Stimulated activated naive CD8-positive, alpha-beta T cell treated with anti-CD3 and anti-CD28 coated beads, Interleukin-15, amount 100 ng/mL, for 72 hours (primary cell): ENCODE data around the gene RIC3.

Source experiments
- ATAC-seq: fragments of 150-1000 bp; cut with Tn5 transposase; 2 replicates; pipeline ENCODE4 v1.10.0; 2021; ENCODE audit warnings: mild to moderate bottlenecking, moderate library complexity
- DNase-seq, 2 donors: peaks; one replicate each; pipeline ENCODE4 v3.0.0; 2021 to 2022
- H3K27ac Mint-ChIP-seq, 2 donors: one replicate each; pipeline ENCODE4 v1.8.0; 2022; ENCODE audit warnings: mild to moderate bottlenecking in 2 of 2, mixed read lengths in 2 of 2, moderate library complexity in 2 of 2
- H3K27me3 Mint-ChIP-seq: one replicate; pipeline ENCODE4 v1.8.0; 2022; ENCODE audit warnings: mixed read lengths
- H3K4me1 Mint-ChIP-seq: one replicate; pipeline ENCODE4 v1.8.0; 2022; ENCODE audit warnings: mild to moderate bottlenecking, mixed read lengths
- H3K4me3 Mint-ChIP-seq, 2 donors: one replicate each; pipeline ENCODE4 v1.8.0; 2022; ENCODE audit warnings: mild to moderate bottlenecking in 2 of 2, mixed read lengths in 2 of 2, moderate library complexity in 1 of 2
- H3K9me3 Mint-ChIP-seq, 2 donors: one replicate each; pipeline ENCODE4 v1.8.0; 2022; ENCODE audit warnings: mixed read lengths in 2 of 2

Gene RIC3

DNA sequence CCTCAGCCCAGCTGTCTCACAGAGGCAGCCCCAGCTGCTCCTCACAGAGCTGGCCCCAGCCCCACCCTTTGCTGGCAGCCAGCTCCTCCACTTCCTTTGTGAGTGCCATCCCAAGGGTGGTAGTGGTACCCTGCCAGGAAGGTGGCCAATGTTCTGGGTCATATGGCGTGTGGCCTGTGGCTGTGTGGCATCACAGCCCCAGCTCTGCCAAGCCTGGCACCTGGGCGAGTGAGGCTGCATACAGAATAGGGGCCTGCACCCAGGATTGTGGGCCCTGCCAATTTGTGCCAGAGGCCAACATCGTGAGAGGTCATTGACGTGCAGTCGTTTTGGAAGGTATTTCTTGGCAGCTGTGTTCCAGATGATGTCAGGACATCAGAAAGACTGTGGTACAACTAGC is 77.1 kb downstream of the RIC3 start:
- H3K9me3 Mint-ChIP-seq: no peaks in the 10 kb centered on the region
- DNase-seq (no peak), ATAC-seq (no peak)
- H3K4me3 Mint-ChIP-seq: no peak overlapping the region
- peak overlapping the region in 1 of 2 donors; percentile 69 for H3K27ac Mint-ChIP-seq
- H3K4me1 Mint-ChIP-seq: peaks cover 5% of the 10 kb centered on the region
- H3K27me3 Mint-ChIP-seq: peaks cover 5% of the 10 kb centered on the region

DNA sequence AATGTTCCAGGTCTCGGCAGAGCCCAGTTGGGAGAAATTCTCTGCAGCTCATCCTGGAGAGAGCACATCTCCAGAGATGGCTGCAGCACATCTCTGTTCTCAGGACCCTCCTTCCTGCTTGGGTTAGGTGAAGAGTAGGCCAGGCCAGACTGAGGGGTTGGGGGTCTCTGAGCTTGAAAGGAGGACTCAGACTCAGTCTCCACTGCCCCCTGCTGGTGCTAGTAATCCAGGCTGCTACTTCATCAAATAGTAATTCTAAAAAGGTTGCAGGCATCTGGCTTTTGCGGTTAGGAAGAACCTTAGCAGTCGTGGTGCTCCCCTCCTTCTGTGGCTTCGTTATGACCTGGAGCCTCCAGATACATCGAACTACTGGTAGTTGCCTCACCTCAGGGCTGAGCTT is 78.1 kb downstream of the RIC3 start:
- Mint-ChIP-seq H3K4me1 (peaks cover 5% of the 10 kb centered on the region), H3K4me3 (no peak overlapping the region), H3K27ac (no peak overlapping the region), H3K9me3 (no peaks in the 10 kb centered on the region), H3K27me3 (peaks cover 8% of the 10 kb centered on the region)
- ATAC-seq (no peak), DNase-seq (no peak)

DNA sequence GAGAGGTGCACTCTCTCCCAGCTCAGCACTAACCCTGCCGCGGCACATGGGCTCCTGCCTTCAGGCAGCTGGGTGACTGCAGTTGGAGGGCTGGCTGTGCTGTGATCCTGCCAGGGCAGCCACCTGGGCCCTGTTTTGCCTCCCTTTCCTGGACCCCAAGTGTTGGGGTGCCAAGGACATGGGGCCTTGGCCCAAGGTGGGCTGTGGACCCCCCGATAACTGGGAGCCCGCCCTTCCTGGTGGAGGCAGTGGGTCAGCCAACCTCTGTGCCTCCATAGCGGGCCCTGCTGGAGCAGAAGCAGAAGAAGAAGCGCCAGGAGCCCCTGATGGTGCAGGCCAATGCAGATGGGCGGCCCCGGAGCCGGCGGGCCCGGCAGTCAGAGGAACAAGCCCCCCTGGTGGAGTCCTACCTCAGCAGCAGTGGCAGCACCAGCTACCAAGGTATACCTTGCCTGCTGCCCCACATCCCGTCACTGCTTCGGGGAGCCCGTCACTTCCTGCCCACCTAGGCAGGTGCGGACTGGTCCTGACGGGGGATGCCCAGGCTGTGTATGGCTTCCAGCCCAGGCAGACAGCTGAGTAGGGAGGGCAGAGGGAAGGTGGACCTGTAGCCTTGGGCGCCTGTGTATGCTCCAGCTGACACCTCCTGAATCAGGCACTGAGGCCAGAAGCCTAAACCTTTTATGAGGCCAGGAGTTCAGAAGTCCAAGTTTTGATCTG is 78.9 kb downstream of the RIC3 start:
- Mint-ChIP-seq H3K9me3 (no peaks in the 10 kb centered on the region), H3K27ac (no peak overlapping the region), H3K4me1 (peaks cover 5% of the 10 kb centered on the region), H3K27me3 (peaks cover 13% of the 10 kb centered on the region), H3K4me3 (no peak overlapping the region)
- no peak for DNase-seq
- ATAC-seq: no peak

DNA sequence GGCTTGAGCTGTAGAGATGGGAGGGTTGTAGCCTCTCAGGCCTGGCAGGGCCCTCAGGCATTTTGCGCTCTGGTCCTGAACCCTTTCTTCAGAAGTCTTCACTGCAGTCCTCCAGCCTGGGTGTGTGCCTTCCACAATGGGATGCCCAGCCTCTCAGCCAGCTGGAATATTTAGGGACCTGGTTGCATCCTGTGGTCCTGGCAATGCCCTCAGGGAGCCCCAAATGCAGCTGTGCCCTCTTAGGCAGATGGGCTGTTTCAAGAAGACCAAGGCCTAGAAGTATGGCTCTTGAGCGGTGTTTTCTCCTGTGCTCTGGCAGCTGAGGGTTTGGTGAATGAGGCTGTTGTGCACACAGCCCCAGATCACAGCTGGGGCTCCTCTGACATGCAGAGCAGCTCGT is 81.1 kb downstream of the RIC3 start:
- ATAC-seq (no peak), DNase-seq (no peak)
- Mint-ChIP-seq H3K27me3 (peaks cover 34% of the 10 kb centered on the region), H3K4me3 (no peak overlapping the region), H3K4me1 (peaks cover 5% of the 10 kb centered on the region), H3K9me3 (no peaks in the 10 kb centered on the region), H3K27ac (no peak overlapping the region)

DNA sequence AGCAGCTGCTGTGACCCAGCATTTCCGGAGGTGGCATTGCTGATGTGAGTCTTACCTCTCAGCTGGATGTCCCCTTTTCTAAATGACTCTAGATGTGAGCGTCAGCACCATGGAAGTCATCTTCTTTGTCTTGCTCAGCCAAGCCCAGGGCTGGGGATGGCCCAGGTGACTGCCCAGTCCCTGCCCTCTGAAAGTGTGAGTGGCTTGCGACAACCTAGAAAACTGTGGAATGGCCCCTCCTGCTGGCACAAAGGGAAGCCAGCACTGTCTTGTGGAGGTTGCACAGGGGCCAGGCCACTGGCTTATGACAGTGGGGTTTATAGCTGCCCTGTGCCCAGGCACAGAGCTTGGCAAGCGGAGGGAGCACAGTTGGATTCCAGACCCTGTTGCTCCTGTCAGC is 81.6 kb downstream of the RIC3 start:
- DNase-seq (no peak), ATAC-seq (no peak)
- H3K9me3 Mint-ChIP-seq: no peaks in the 10 kb centered on the region
- no peak overlapping the region for H3K4me3 Mint-ChIP-seq
- peaks cover 40% of the 10 kb centered on the region for H3K27me3 Mint-ChIP-seq
- H3K27ac Mint-ChIP-seq: no peak overlapping the region
- no peaks in the 10 kb centered on the region for H3K4me1 Mint-ChIP-seq

DNA sequence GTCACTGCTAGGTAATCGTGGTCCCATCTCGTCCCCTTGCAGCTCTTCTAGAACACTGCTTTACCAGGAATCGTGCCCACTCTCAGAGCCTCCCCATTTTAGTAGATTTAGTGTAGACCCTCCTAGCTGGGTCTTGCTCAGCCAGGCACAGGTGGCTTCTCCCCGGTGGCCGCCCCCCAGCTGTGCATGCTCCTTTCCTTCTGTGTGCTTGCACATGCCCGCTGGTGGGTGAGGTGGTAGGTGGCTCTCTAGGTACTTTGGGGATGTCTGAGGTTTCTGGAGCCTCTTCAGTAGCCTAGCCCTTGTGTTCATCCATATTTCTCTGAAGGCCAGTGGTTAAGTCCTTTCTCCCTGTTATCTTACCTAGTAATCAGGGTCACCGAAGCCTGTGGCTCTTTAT is 82.3 kb downstream of the RIC3 start:
- no peak overlapping the region for H3K27ac Mint-ChIP-seq
- no peaks in the 10 kb centered on the region for H3K9me3 Mint-ChIP-seq
- peaks cover 46% of the 10 kb centered on the region for H3K27me3 Mint-ChIP-seq
- DNase-seq (no peak), ATAC-seq (no peak)
- no peak overlapping the region for H3K4me3 Mint-ChIP-seq
- no peaks in the 10 kb centered on the region for H3K4me1 Mint-ChIP-seq

DNA sequence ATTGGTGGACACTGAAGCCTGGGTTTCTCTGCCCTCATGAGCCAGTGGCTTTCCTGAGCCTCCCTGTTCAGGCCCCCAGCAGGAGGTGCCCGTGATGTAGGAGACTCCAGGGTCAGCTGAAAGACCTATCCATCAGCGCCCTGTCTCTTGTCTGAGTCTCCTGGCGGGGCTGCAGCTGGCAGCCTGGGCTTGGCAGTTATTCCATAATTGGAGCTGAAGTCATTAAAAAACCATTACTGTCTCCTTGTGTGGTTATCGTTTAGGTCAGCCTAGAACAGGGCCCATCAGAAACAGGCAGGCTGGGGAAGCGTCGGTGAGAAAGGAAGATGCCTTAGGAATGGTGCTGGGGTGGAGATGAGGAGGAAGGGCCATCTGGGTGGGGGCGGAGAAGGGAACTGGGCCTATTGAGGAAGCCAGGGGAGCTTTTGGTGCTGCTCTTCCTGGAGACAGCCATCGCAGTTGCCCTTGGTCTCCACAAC is 82.8 kb downstream of the RIC3 start:
- DNase-seq: no peak
- Mint-ChIP-seq H3K27me3 (peaks cover 46% of the 10 kb centered on the region), H3K9me3 (no peaks in the 10 kb centered on the region), H3K4me3 (no peak overlapping the region), H3K27ac (no peak overlapping the region), H3K4me1 (no peaks in the 10 kb centered on the region)
- ATAC-seq: no peak

DNA sequence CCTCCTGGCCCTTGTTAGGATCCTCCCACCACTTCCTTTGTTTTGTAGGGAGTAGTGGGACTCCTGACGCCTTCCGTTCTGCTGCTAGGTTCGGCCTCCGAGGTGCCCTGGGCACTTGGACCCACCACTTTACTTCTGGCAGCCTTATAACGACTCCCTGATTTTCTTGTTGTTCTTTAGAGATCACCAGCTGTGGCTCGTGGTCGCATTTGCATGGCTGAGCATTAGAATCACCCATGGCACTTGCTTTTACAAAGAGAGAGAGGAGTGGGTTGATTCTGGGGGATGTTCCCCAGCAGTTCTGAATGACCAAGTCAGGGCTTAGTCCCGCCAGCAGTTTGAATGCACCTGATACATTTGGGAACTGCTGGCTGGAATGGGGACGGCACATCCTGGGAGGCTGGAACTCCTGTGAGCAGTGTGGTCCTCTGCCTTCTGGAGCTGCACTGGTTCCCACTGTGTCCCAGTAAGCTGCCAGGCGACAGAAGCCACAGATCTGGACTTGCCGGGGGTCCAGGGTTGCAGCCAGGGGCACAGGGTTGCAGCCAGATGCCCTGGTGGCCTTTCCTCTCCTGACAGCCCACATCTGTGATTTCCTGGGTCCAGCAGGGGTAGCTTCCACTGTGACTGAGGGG is 83.7 kb downstream of the RIC3 start:
- H3K4me1 Mint-ChIP-seq: no peaks in the 10 kb centered on the region
- no peaks in the 10 kb centered on the region for H3K9me3 Mint-ChIP-seq
- DNase-seq (no peak), ATAC-seq (no peak)
- H3K4me3 Mint-ChIP-seq: no peak overlapping the region
- peaks cover 54% of the 10 kb centered on the region for H3K27me3 Mint-ChIP-seq
- H3K27ac Mint-ChIP-seq: no peak overlapping the region

DNA sequence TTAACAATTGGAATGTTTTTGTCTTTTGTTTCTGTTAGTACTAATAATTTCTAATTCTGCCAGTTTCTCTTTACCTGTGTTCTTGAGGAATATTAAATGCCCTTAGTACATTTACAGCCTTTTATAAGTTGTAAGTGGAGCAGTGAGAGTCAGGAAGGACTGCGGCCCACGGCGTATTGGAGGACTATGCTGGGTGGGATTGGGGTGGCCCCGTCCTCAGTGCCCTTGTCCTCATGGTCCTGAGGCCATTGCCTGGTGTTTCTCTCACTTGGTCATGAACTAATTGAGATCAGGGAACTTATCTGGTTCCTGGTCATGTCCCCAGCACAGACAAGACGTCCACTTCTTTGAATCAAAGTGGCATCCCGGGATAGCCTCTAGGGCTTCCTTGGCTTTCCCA is 84.5 kb downstream of the RIC3 start:
- no peak overlapping the region for H3K4me3 Mint-ChIP-seq
- H3K27ac Mint-ChIP-seq: no peak overlapping the region
- H3K4me1 Mint-ChIP-seq: no peaks in the 10 kb centered on the region
- DNase-seq (no peak), ATAC-seq (no peak)
- H3K9me3 Mint-ChIP-seq: no peaks in the 10 kb centered on the region
- H3K27me3 Mint-ChIP-seq: peaks cover 62% of the 10 kb centered on the region

DNA sequence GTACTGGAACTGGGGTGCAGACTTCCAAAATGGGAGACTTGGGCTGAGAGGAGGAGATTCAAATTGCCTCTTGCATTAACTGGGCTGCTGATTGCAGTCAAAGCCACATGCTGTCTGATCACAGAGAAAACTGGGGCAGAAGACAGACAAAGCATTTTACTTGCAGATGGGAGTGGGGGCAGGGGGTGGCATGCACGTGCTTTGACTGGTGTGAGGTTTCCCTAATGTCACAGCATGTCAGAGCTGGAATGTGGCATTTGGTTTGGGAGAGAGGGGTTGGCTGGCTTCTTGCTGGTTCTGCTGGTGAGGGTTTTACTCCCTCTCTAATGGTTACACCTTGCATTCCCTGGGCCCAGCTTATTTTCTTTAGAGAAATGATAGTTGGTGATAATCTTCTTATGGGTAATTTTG is 84.9 kb downstream of the RIC3 start:
- no peak overlapping the region for H3K27ac Mint-ChIP-seq
- H3K9me3 Mint-ChIP-seq: no peaks in the 10 kb centered on the region
- no peaks in the 10 kb centered on the region for H3K4me1 Mint-ChIP-seq
- peaks cover 67% of the 10 kb centered on the region for H3K27me3 Mint-ChIP-seq
- H3K4me3 Mint-ChIP-seq: no peak overlapping the region
- ATAC-seq (no peak), DNase-seq (no peak)

DNA sequence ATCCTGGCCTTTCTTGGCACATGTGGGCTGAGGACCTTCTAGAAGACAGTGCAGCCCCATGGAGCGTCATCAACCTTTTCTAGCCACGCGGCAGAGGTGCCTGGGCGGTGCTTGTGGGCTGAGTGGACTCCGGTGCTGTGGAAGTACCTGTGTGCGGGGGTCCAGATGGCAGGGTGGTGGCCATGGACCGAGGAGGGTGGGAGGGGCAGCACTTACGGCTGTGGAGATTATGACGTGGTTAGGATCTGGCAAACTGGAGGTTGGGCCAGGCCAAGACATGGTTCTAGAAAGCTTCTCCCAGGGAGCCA is 85.8 kb downstream of the RIC3 start:
- no peak overlapping the region for H3K27ac Mint-ChIP-seq
- H3K4me3 Mint-ChIP-seq: no peak overlapping the region
- no peak for DNase-seq
- ATAC-seq: no peak
- peaks cover 73% of the 10 kb centered on the region for H3K27me3 Mint-ChIP-seq
- H3K9me3 Mint-ChIP-seq: no peaks in the 10 kb centered on the region
- no peaks in the 10 kb centered on the region for H3K4me1 Mint-ChIP-seq

DNA sequence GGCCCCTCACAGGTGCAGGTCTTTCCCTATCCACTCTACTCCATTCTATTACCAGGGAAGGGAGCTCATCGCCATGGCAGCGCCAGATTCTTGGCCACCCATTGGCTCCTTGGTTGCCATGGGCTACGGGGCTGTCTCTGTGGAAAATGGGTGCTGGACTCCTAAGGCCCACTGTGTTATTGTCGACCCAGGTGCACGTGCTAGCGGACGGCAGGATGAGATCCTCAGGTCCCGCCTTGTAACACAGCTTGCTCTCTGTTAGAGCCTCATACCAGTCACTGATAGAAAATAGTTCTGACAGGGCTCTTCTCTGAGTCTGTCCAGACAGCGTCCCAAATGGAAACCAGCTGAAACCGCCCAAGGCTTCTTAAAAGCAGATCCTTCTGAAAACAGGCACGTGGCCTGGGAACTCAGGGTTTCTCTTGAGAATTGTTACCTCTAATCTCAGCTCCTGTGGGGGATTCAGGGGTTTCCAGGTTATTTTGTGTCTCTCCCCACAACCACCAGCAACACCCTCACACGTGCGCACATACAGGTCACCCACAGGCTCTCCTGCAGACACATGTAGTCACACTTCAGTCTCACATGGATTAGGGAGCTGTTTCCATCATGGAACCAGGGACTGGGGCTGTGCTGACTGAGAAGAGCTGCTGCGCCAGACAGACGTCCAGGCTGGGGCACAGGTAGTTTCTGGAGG is 86.3 kb downstream of the RIC3 start:
- no peak for ATAC-seq
- no peak for DNase-seq
- Mint-ChIP-seq H3K4me3 (no peak overlapping the region), H3K4me1 (no peaks in the 10 kb centered on the region), H3K27me3 (peaks cover 73% of the 10 kb centered on the region), H3K9me3 (no peaks in the 10 kb centered on the region), H3K27ac (no peak overlapping the region)

DNA sequence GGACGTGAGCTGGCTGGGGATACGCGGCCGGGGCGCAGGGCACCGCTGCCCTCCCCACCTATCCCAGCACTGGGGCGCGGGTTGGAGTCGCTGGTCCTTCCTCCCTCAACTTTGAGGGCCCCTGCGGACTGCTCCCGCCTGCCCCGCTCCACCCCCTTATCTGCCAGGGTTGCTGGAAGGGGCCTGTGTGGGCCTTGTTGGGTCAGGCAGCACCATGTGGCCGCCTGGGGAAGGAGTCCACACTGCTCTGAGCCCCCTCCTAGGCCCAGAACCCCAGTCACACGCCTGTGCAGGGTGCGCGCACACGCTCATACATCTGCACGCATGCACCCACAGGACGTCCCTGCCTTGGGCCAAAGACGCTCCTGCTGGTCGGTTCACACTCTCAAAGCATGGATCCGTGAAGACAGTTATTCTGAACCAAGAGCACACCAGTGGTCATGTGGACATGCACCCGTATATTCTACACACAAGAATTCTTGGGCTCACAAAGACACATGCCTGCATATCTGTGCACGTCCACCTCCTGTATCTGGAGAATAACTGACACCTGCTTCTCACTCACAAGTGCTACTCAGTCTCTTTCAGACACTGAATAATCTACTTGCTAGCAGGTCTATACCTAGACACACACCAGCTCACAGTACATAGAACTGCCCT is 87.1 kb downstream of the RIC3 start:
- H3K27ac Mint-ChIP-seq: no peak overlapping the region
- H3K4me1 Mint-ChIP-seq: no peaks in the 10 kb centered on the region
- H3K9me3 Mint-ChIP-seq: no peaks in the 10 kb centered on the region
- H3K4me3 Mint-ChIP-seq: peak overlapping the region; percentile 14 to 62
- peaks cover 71% of the 10 kb centered on the region for H3K27me3 Mint-ChIP-seq
- peak; percentile 37 for ATAC-seq
- no peak for DNase-seq

DNA sequence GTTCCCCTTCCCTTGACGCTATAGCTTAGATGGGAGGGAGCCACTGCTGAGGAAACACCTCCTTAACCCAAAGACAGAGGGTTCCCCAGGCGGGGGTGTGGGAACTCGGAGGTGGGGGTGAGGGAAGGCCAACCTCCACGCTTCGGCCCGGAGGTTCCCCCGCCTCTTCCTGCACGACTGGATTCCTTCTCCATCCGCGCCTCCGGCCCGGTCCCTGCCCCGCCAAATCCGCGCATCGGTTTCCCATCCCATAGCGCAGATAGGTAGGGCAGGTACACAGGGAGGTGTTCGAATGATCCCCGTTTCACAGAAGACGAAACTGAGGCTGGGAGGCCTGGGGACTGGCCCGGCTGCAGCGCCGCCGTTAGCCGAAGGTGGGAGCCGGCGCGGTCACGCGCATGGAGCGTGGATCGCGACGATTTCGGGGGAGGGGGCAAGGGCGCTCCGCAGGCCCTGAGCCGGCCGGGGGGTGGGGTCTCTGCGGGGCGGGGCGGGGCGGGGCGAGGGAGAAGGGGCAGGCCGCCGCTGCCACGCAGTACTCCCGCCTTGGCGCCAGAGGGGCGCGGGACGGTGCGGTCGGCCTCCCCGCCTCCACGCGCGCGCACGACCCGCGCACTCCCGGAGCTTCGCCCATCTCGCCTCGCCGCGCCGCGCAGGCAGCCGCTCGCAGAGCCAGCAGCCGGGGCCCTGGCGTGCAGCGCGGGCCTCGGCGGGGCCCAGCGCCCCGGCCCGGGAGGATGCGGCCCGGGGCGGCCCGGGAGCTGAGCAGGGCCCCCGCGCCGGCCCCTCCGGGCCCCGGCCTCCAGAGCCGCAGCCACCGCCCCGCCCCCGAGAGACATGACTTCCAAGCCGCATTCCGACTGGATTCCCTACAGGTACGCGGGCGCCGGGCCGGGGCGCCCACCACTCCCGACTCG is 87.9 kb downstream of the RIC3 start, which contains the start of gene TUB:
TSS of gene TUB (plus strand) at position 538 of the 917 bp plus-strand sequence. CDS start at position 838, 300 bp downstream.
- no peak within 1 kb of the TSS for H3K27ac Mint-ChIP-seq
- peak; percentile 59 for ATAC-seq
- peak within 1 kb of the TSS; percentile 64 to 74 for H3K4me3 Mint-ChIP-seq
- no peaks in the 10 kb centered on the region for H3K9me3 Mint-ChIP-seq
- no peak for DNase-seq
- peaks cover 76% of the 10 kb centered on the region for H3K27me3 Mint-ChIP-seq
- H3K4me1 Mint-ChIP-seq: no peaks in the 10 kb centered on the region

DNA sequence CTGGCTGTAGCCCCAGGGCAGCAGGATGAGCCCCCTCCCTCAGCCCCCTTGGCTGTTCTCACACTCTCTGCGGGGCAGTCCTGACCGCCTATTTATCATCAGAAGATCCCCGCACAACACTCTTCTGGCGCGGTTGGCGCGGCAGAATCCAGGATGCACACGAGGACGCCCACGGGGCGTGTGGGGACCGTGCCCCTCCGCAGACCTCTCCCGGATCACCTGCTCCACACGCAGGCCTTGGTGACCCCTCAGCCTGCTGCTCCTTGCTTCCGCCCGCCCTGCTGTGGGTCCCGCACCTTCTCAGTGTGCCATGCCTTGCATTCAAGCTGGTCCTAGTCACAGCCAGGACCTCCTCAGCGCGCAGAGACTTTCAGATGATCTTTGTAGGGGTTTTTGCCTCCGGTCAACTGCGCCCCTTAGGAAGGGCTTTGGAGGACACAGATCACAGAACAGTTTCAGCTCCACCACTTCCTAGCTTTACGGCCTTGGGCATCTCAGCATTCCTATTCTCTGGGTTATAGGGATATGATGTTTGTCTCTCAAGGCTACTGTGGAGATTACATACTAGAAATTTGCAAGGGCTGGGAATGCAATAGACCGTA is 88.7 kb downstream of the RIC3 start:
- Mint-ChIP-seq H3K4me3 (peak overlapping the region; percentile 64 to 74), H3K27me3 (peaks cover 78% of the 10 kb centered on the region), H3K4me1 (no peaks in the 10 kb centered on the region), H3K9me3 (no peaks in the 10 kb centered on the region), H3K27ac (no peak overlapping the region)
- DNase-seq: no peak
- no peak for ATAC-seq
